GM23338 (cell line): ENCODE measurements around the gene LYSMD4. TPM values are rescaled to one million over a fixed set of nuclear protein-coding genes. Genes with fewer than 3 reads are reported as not detected.
"Not testable (repeated sequence)": the region's sequence is repeated elsewhere in the genome, so short reads cannot be mapped to it uniquely, and the experiment has no call there.

ENCODE experiments used
- ATAC-seq: fragments of 200-7000 bp; cut with Tn5 transposase; 3 replicates; pipeline ENCODE4 v1.9.1; 2020
- DNase-seq: peaks from one replicate; pipeline ENCODE4 v3.0.0-alpha.2; 2015; ENCODE audit warnings: low spot score
- H2AFZ ChIP-seq: fragments of 200-600 bp; sonication (generic); 2 replicates; pipeline ENCODE4 v1.8.0; 2016; ENCODE audit warnings: antibody characterized with exemption, mild to moderate bottlenecking, moderate library complexity
- H3F3A ChIP-seq: fragments of 200-600 bp; sonication (generic); replicated peaks from 2 replicates; pipeline ENCODE4 v1.8.0; 2017; ENCODE audit warnings: antibody characterized with exemption, mixed run types, low read depth
- H3K27ac ChIP-seq: fragments of 200-600 bp; sonication (generic); 2 replicates; pipeline ENCODE4 v1.6.1; 2016; ENCODE audit warnings: low read depth
- H3K27me3 ChIP-seq: fragments of 200-600 bp; sonication (generic); 2 replicates; pipeline ENCODE4 v1.8.0; 2016; ENCODE audit warnings: mild to moderate bottlenecking, mixed run types, moderate library complexity; ENCODE audit not compliant: insufficient read depth
- H3K36me3 ChIP-seq: fragments of 200-600 bp; sonication (generic); 2 replicates; pipeline ENCODE4 v1.8.0; 2016; ENCODE audit warnings: mild to moderate bottlenecking; ENCODE audit not compliant: insufficient read depth
- H3K4me1 ChIP-seq: fragments of 200-600 bp; sonication (generic); 2 replicates; pipeline ENCODE4 v1.8.0; 2016; ENCODE audit warnings: mild to moderate bottlenecking, moderate library complexity; ENCODE audit not compliant: insufficient read depth
- H3K4me2 ChIP-seq: fragments of 200-600 bp; sonication (generic); 2 replicates; pipeline ENCODE4 v1.7.1; 2017; ENCODE audit warnings: mixed run types
- H3K4me3 ChIP-seq: fragments of 200-600 bp; sonication (generic); 2 replicates; pipeline ENCODE4 v1.6.1; 2016; ENCODE audit warnings: mixed run types
- H3K79me2 ChIP-seq: fragments of 200-600 bp; sonication (generic); replicated peaks from 2 replicates; pipeline ENCODE4 v1.8.0; 2017; ENCODE audit warnings: mild to moderate bottlenecking; ENCODE audit not compliant: insufficient read depth
- H3K9me2 ChIP-seq: fragments of 200-600 bp; sonication (generic); 2 replicates; pipeline ENCODE4 v1.8.0; 2017; ENCODE audit not compliant: insufficient read depth
- H4K20me1 ChIP-seq: fragments of 200-600 bp; sonication (generic); replicated peaks from 2 replicates; pipeline ENCODE4 v1.8.0; 2017; ENCODE audit warnings: mild to moderate bottlenecking; ENCODE audit not compliant: insufficient read depth
- H3K27ac Mint-ChIP-seq: 2 replicates; pipeline ENCODE4 v1.8.0; 2020; ENCODE audit warnings: inconsistent platforms, mild to moderate bottlenecking, moderate library complexity, mixed read lengths
- H3K27me3 Mint-ChIP-seq: 3 replicates; pipeline ENCODE4 v1.8.0; 2022; ENCODE audit warnings: low read depth, mild to moderate bottlenecking, moderate library complexity, mixed read lengths, inconsistent platforms; ENCODE audit not compliant: insufficient read depth, poor library complexity
- H3K36me3 Mint-ChIP-seq: 3 replicates; pipeline ENCODE4 v1.8.0; 2021; ENCODE audit warnings: low read depth, mild to moderate bottlenecking, inconsistent platforms, moderate library complexity, mixed read lengths
- H3K4me1 Mint-ChIP-seq: 3 replicates; pipeline ENCODE4 v1.8.0; 2020; ENCODE audit warnings: mild to moderate bottlenecking, inconsistent platforms, mixed read lengths
- H3K4me3 Mint-ChIP-seq: 3 replicates; pipeline ENCODE4 v1.8.0; 2021; ENCODE audit warnings: moderate library complexity, mild to moderate bottlenecking, inconsistent platforms, mixed read lengths
- H3K9me3 Mint-ChIP-seq: 3 replicates; pipeline ENCODE4 v1.8.0; 2020; ENCODE audit warnings: moderate library complexity, mild to moderate bottlenecking, inconsistent platforms, mixed read lengths
- CREB1 ChIP-seq: fragments of 250-450 bp; sonication (Bioruptor Pico); IDR thresholded peaks from 2 replicates; pipeline ENCODE4 v1.5.0; 2020; ENCODE audit warnings: low read depth, mild to moderate bottlenecking, moderate library complexity
- ETS1 ChIP-seq: IDR thresholded peaks from 2 replicates; pipeline ENCODE4 v1.6.1; 2016; ENCODE audit warnings: antibody characterized with exemption
- EZH2 ChIP-seq: fragments of 200-600 bp; sonication (generic); IDR thresholded peaks from one replicate; pipeline ENCODE4 v1.8.0; 2017; ENCODE audit warnings: antibody characterized with exemption, mild to moderate bottlenecking, low read depth; ENCODE audit not compliant: unreplicated experiment
- EZH2phosphoT487 ChIP-seq: fragments of 200-600 bp; sonication (generic); IDR thresholded peaks from one replicate; pipeline ENCODE4 v1.8.1; 2018; ENCODE audit warnings: antibody characterized with exemption; ENCODE audit not compliant: unreplicated experiment
- JUNB ChIP-seq: IDR thresholded peaks from one replicate; pipeline ENCODE4 v1.6.1; 2016; ENCODE audit warnings: antibody characterized with exemption; ENCODE audit not compliant: unreplicated experiment
- NANOG ChIP-seq: IDR thresholded peaks from 2 replicates; pipeline ENCODE4 v1.6.1; 2016; ENCODE audit warnings: antibody characterized with exemption, borderline replicate concordance
- POLR2AphosphoS5 ChIP-seq: IDR thresholded peaks from 2 replicates; pipeline ENCODE4 v1.6.1; 2016; ENCODE audit warnings: antibody characterized with exemption, low read depth
- REST ChIP-seq: IDR thresholded peaks from one replicate; pipeline ENCODE4 v1.6.1; 2018; ENCODE audit warnings: antibody characterized with exemption; ENCODE audit not compliant: unreplicated experiment
- STAT1 ChIP-seq: IDR thresholded peaks from one replicate; pipeline ENCODE4 v1.6.1; 2016; ENCODE audit warnings: antibody characterized with exemption; ENCODE audit not compliant: unreplicated experiment
- ZNF114 ChIP-seq: fragments of 250-450 bp; sonication (Bioruptor Pico); IDR thresholded peaks from 2 replicates; pipeline ENCODE4 v1.5.0; 2020; ENCODE audit warnings: mild to moderate bottlenecking, moderate library complexity
- ZNF331 ChIP-seq: fragments of 250-450 bp; sonication (Bioruptor Pico); IDR thresholded peaks from 2 replicates; pipeline ENCODE4 v1.5.0; 2020; ENCODE audit warnings: low read depth, mild to moderate bottlenecking, moderate library complexity
- ZNF462 ChIP-seq: fragments of 250-450 bp; sonication (Bioruptor Pico); IDR thresholded peaks from 2 replicates; pipeline ENCODE4 v1.5.0; 2020; ENCODE audit warnings: mild to moderate bottlenecking, moderate library complexity
- polyA plus RNA-seq: library from polyadenylated mRNA; unstranded; fragments of >200 nt; fragmentation: Nextera tagmentation; extraction: Ambion mirVana; gene quantifications from 2 replicates; pipeline ENCODE4 v1.2.1, GENCODE V29; 2016
- total RNA-seq: library from RNA; depleted of rRNA; stranded (reverse); fragments of >200 nt; shearing (Covaris generic); gene quantifications from 2 replicates; pipeline ENCODE4 v1.2.3, GENCODE V29; 2014

LYSMD4 gene
- total and polyA plus RNA-seq, 2 experiments from 2014 or later: 7.5 to 23.8 TPM

GRCh38 chr15:99750326-99750725 is 17.1 kb upstream of the LYSMD4 start:
- H3K27me3 Mint-ChIP-seq: not testable (repeated sequence)

GRCh38 chr15:99749386-99749785 is 16.1 kb upstream of the LYSMD4 start:
- Mint-ChIP-seq H3K36me3 (no peaks in the 10 kb centered on the region), H3K4me3 (no peak overlapping the region), H3K27ac (no peak overlapping the region), H3K4me1 (peaks cover 2% of the 10 kb centered on the region; the same call in 2 of the 3 replicates), H3K9me3 (no peaks in the 10 kb centered on the region; the same call in 2 of the 3 replicates), H3K27me3 (peaks cover 6% of the 10 kb centered on the region)
- H3K79me2 ChIP-seq: no peaks in the 10 kb centered on the region
- no peak overlapping the region for H3K27ac ChIP-seq
- H3K27me3 ChIP-seq: no peaks in the 10 kb centered on the region
- H2AFZ ChIP-seq: no peak overlapping the region
- no peaks in the 10 kb centered on the region for H3K36me3 ChIP-seq
- H3K4me2 ChIP-seq: no peak overlapping the region
- H4K20me1 ChIP-seq: no peaks in the 10 kb centered on the region
- ATAC-seq (no peak), DNase-seq (no peak)
- no peaks in the 10 kb centered on the region for H3K4me1 ChIP-seq
- H3K9me2 ChIP-seq: no peaks in the 10 kb centered on the region
- H3K4me3 ChIP-seq: no peak overlapping the region
- no peaks in the 10 kb centered on the region for H3F3A ChIP-seq
- TF ChIP-seq ZNF462 (CRISPR knock-in tag): no peak
- TF ChIP-seq NANOG: no peak
- no peak for TF ChIP-seq POLR2AphosphoS5
- no peak for TF ChIP-seq ZNF331 (CRISPR knock-in tag)
- TF ChIP-seq EZH2phosphoT487: no peak
- no peak for TF ChIP-seq REST
- TF ChIP-seq STAT1: no peak
- no peak for TF ChIP-seq ZNF114
- no peak for TF ChIP-seq ETS1
- TF ChIP-seq EZH2: no peak
- TF ChIP-seq CREB1 (CRISPR knock-in tag): no peak
- TF ChIP-seq JUNB: no peak

More at GRCh38 chr15:99750326-99750725, 17.1 kb upstream of the LYSMD4 start:
- H3F3A ChIP-seq, H4K20me1 ChIP-seq, H3K4me2 ChIP-seq, H3K27ac ChIP-seq, H3K9me2 ChIP-seq, H2AFZ ChIP-seq, H3K27ac Mint-ChIP-seq, H3K4me1 Mint-ChIP-seq, H3K4me1 ChIP-seq, H3K9me3 Mint-ChIP-seq, H3K79me2 ChIP-seq, H3K4me3 ChIP-seq, H3K27me3 ChIP-seq, DNase-seq, H3K4me3 Mint-ChIP-seq, H3K36me3 Mint-ChIP-seq, ATAC-seq, H3K36me3 ChIP-seq: not testable (repeated sequence)
